HepG2 (cell line): ENCODE data around the gene MEIOC. TPM values are rescaled to one million over a fixed set of nuclear protein-coding genes. Genes with fewer than 3 reads are reported as not detected.
A peak's percentile ranks its signal among the peaks of the same experiment; 100 is the strongest.

Experiments
- ADNP ChIP-seq: sonication (generic); formaldehyde crosslinking; IDR thresholded peaks from 2 replicates; pipeline ENCODE4 v1.4.0; 2020; ENCODE audit warnings: missing genetic modification reagents
- FLYWCH1 ChIP-seq: sonication (generic); formaldehyde crosslinking; IDR thresholded peaks from 2 replicates; pipeline ENCODE4 v1.8.1; 2023; ENCODE audit warnings: mild to moderate bottlenecking, missing genetic modification reagents
- FOXO1 ChIP-seq: sonication (generic); formaldehyde crosslinking; IDR thresholded peaks from 2 replicates; pipeline ENCODE4 v1.4.0; 2020; ENCODE audit warnings: missing genetic modification reagents
- GATAD2A ChIP-seq: IDR thresholded peaks from 2 replicates; pipeline ENCODE4 v1.6.1; 2016
- IKZF5 ChIP-seq: IDR thresholded peaks from 2 replicates; pipeline ENCODE4 v1.6.1; 2018; ENCODE audit warnings: missing genetic modification reagents, mild to moderate bottlenecking, missing compliant biosample characterization
- JUNB ChIP-seq: sonication (generic); formaldehyde crosslinking; IDR thresholded peaks from 2 replicates; pipeline ENCODE4 v1.8.0; 2022; ENCODE audit warnings: missing genetic modification reagents, mild to moderate bottlenecking, borderline replicate concordance
- JUND ChIP-seq: sonication (generic); formaldehyde crosslinking; IDR thresholded peaks from 2 replicates; pipeline ENCODE4 v1.8.0; 2022; ENCODE audit warnings: mild to moderate bottlenecking, missing genetic modification reagents
- NAIF1 ChIP-seq: sonication (generic); formaldehyde crosslinking; IDR thresholded peaks from 2 replicates; pipeline ENCODE4 v1.5.0; 2020; ENCODE audit warnings: mild to moderate bottlenecking, missing genetic modification reagents, borderline replicate concordance
- NBN ChIP-seq: fragments of 450-650 bp; conservative IDR thresholded peaks from 2 replicates; pipeline ENCODE4 v1.6.1; 2017
- PPARG ChIP-seq: conservative IDR thresholded peaks from 2 replicates; pipeline ENCODE4 v1.6.1; 2016; ENCODE audit warnings: missing biosample characterization, missing genetic modification reagents
- SP140L ChIP-seq: sonication (generic); formaldehyde crosslinking; IDR thresholded peaks from 2 replicates; pipeline ENCODE4 v1.4.0; 2020; ENCODE audit warnings: missing genetic modification reagents, borderline replicate concordance
- TBX2 ChIP-seq: sonication (generic); formaldehyde crosslinking; IDR thresholded peaks from 2 replicates; pipeline ENCODE4 v1.5.0; 2020; ENCODE audit warnings: missing genetic modification reagents, mild to moderate bottlenecking, borderline replicate concordance
- XBP1 ChIP-seq: sonication (generic); formaldehyde crosslinking; IDR thresholded peaks from 2 replicates; pipeline ENCODE4 v1.5.0; 2020; ENCODE audit warnings: missing genetic modification reagents
- ZFP36 ChIP-seq: fragments of 150-350 bp; IDR thresholded peaks from 2 replicates; pipeline ENCODE4 v1.6.1; 2018; ENCODE audit warnings: borderline replicate concordance, low read length, low read depth; ENCODE audit not compliant: partially characterized antibody
- ZNF101 ChIP-seq: sonication (generic); formaldehyde crosslinking; IDR thresholded peaks from 2 replicates; pipeline ENCODE4 v1.4.0; 2020; ENCODE audit warnings: mild to moderate bottlenecking, low read depth, missing genetic modification reagents, borderline replicate concordance
- ZNF20 ChIP-seq: sonication (generic); formaldehyde crosslinking; IDR thresholded peaks from 2 replicates; pipeline ENCODE4 v1.4.0; 2020; ENCODE audit warnings: mild to moderate bottlenecking, moderate library complexity, missing genetic modification reagents
- ZNF446 ChIP-seq: sonication (generic); formaldehyde crosslinking; IDR thresholded peaks from 2 replicates; pipeline ENCODE4 v1.5.0; 2020; ENCODE audit warnings: mild to moderate bottlenecking, missing genetic modification reagents
- ZNF496 ChIP-seq: sonication (generic); formaldehyde crosslinking; IDR thresholded peaks from 2 replicates; pipeline ENCODE4 v1.8.1; 2023; ENCODE audit warnings: mild to moderate bottlenecking, moderate library complexity, missing genetic modification reagents; ENCODE audit not compliant: insufficient replicate concordance
- ZNF570 ChIP-seq: sonication (generic); formaldehyde crosslinking; IDR thresholded peaks from 2 replicates; pipeline ENCODE4 v1.4.0; 2020; ENCODE audit warnings: mild to moderate bottlenecking, missing genetic modification reagents, borderline replicate concordance
- ZNF607 ChIP-seq: sonication (generic); formaldehyde crosslinking; IDR thresholded peaks from 2 replicates; pipeline ENCODE4 v1.5.1; 2020; ENCODE audit warnings: missing genetic modification reagents, mild to moderate bottlenecking, borderline replicate concordance
- ZNF776 ChIP-seq: sonication (generic); formaldehyde crosslinking; IDR thresholded peaks from 2 replicates; pipeline ENCODE4 v1.4.0; 2020; ENCODE audit warnings: mild to moderate bottlenecking, missing genetic modification reagents
- polyA plus RNA-seq, 8 experiments: library from polyadenylated mRNA; depleted of rRNA in 3 of 8; stranded (reverse) in 7 of 8; unstranded in 1 of 8; fragments of >200 nt; fragmentation: Illumina TruSeq in 4 of 8; extraction: Trizol in 4 of 8; gene quantifications; 2 replicates each; pipeline versions ENCODE4 v1.2.1 to v1.2.3, GENCODE V29; 2011 to 2016; ENCODE audit warnings: low read depth in 4 of 8, missing spikeins in 1 of 8, mixed read lengths in 1 of 8; ENCODE audit not compliant: insufficient read depth in 1 of 8
- total RNA-seq, 5 experiments: library from RNA; depleted of rRNA; stranded (reverse); fragments of >200 nt; fragmentation: Illumina TruSeq; extraction: Trizol; gene quantifications; 2 replicates each; pipeline ENCODE4 v1.2.3, GENCODE V29; 2016; ENCODE audit warnings: low read depth in 1 of 5
- TF ChIP-seq, protein P1 (sequence below): sonication (generic); formaldehyde crosslinking; IDR thresholded peaks from 2 replicates; pipeline ENCODE4 v1.8.0; 2022; ENCODE audit warnings: mild to moderate bottlenecking, missing genetic modification reagents, borderline replicate concordance
- TF ChIP-seq, protein P2 (sequence below): sonication (generic); formaldehyde crosslinking; IDR thresholded peaks from 2 replicates; pipeline ENCODE4 v1.5.1; 2020; ENCODE audit warnings: missing genetic modification reagents, mild to moderate bottlenecking, borderline replicate concordance
- TF ChIP-seq, protein P3 (sequence below): sonication (generic); formaldehyde crosslinking; IDR thresholded peaks from 2 replicates; pipeline ENCODE4 v1.4.0; 2020; ENCODE audit warnings: mild to moderate bottlenecking, missing genetic modification reagents

Gene MEIOC
- total and polyA plus RNA-seq, 2 of the 13 experiments (the other 11 are each of a cell fraction or from before 2014, with no cell fraction given): 0.04 to 0.15 TPM

DNA sequence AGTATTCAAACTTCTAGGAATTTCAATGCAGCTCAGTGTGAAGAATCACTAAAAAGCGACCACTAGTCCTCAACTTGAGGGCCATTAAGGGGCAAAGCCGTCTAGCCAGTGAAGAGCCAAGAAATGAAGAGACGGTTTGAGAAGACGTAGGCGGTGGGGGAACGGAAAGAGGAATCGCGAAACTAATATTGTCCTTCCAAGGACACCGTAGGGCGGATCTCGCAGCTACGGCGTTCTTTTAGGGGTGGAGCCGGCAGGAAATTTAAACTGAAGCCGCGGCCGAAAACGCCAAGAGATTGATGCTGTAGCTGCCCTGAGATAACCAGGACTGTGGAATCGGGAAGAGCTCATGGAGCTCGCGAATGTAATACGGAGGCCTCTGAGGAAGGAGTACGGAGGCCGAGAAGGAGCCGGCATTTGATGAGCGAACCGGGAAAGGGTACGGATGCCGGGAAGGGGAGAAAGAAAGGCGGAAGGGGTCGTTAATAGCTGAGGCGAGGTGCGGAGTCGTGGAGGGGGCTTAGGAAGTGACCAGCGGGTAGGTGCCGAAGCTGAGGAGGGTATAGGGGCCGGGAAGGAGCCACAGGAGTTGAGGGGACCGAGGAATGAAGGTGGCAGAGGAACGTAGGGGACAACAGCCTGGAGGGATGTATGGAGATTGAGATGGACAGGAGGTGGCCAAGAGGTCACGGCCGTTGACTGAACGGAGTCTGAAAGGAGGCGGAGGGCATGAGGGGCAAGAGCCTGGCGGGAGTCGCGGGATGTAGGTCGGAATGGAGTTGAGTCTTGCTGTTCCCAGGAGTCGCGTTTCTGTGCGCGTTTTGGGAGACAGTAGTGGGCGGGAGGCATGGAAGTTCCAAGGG, 52.4 kb downstream of the MEIOC start, which contains the start of gene DBF4B (continued):
- 0 out of 2 replicates have a peak, but pooled peaks have one; percentile 46 for TF ChIP-seq ZNF20 (CRISPR knock-in tag)
- peak; percentile 50; the same call in 1 of the 2 replicates for TF ChIP-seq FOXO1
- no peak for TF ChIP-seq NAIF1 (CRISPR knock-in tag)
- TF ChIP-seq, protein P1, sequence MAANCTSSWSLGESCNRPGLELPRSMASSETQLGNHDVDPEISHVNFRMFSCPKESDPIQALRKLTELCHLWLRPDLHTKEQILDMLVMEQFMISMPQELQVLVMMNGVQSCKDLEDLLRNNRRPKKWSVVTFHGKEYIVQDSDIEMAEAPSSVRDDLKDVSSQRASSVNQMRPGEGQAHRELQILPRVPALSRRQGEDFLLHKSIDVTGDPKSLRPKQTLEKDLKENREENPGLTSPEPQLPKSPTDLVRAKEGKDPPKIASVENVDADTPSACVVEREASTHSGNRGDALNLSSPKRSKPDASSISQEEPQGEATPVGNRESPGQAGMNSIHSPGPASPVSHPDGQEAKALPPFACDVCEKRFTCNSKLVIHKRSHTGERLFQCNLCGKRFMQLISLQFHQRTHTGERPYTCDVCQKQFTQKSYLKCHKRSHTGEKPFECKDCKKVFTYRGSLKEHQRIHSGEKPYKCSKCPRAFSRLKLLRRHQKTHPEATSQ (CRISPR knock-in tag): peak; percentile 33; the same call in 1 of the 2 replicates
- peak; percentile 69 for TF ChIP-seq GATAD2A
- no peak for TF ChIP-seq ZNF446 (CRISPR knock-in tag)
- no peak for TF ChIP-seq ZNF570 (CRISPR knock-in tag)
- TF ChIP-seq FLYWCH1 (CRISPR knock-in tag): no peak
- peak; percentile 60; the same call in 1 of the 2 replicates for TF ChIP-seq JUND (CRISPR knock-in tag)
- peak; percentile 96 for TF ChIP-seq ZNF607
- TF ChIP-seq ZFP36: no peak
- no peak for TF ChIP-seq XBP1 (CRISPR knock-in tag)
- no peak for TF ChIP-seq NBN
- peak; percentile 93 for TF ChIP-seq SP140L
- no peak for TF ChIP-seq ADNP
- TF ChIP-seq ZNF101 (CRISPR knock-in tag): no peak
- peak; percentile 88 for TF ChIP-seq JUNB
- TF ChIP-seq, protein P2, sequence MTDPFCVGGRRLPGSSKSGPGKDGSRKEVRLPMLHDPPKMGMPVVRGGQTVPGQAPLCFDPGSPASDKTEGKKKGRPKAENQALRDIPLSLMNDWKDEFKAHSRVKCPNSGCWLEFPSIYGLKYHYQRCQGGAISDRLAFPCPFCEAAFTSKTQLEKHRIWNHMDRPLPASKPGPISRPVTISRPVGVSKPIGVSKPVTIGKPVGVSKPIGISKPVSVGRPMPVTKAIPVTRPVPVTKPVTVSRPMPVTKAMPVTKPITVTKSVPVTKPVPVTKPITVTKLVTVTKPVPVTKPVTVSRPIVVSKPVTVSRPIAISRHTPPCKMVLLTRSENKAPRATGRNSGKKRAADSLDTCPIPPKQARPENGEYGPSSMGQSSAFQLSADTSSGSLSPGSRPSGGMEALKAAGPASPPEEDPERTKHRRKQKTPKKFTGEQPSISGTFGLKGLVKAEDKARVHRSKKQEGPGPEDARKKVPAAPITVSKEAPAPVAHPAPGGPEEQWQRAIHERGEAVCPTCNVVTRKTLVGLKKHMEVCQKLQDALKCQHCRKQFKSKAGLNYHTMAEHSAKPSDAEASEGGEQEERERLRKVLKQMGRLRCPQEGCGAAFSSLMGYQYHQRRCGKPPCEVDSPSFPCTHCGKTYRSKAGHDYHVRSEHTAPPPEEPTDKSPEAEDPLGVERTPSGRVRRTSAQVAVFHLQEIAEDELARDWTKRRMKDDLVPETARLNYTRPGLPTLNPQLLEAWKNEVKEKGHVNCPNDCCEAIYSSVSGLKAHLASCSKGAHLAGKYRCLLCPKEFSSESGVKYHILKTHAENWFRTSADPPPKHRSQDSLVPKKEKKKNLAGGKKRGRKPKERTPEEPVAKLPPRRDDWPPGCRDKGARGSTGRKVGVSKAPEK (CRISPR knock-in tag): 0 out of 2 replicates have a peak, but pooled peaks have one; percentile 67
- TF ChIP-seq, protein P3, sequence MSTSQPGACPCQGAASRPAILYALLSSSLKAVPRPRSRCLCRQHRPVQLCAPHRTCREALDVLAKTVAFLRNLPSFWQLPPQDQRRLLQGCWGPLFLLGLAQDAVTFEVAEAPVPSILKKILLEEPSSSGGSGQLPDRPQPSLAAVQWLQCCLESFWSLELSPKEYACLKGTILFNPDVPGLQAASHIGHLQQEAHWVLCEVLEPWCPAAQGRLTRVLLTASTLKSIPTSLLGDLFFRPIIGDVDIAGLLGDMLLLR (CRISPR knock-in tag): peak; percentile 74
- no peak for TF ChIP-seq ZNF496
- TF ChIP-seq PPARG (CRISPR knock-in tag): peak; percentile 64; the same call in 1 of the 2 replicates
- TF ChIP-seq TBX2: 0 out of 2 replicates have a peak, but pooled peaks have one; percentile 66
- peak; percentile 96 for TF ChIP-seq ZNF776 (CRISPR knock-in tag)
- TF ChIP-seq IKZF5 (CRISPR knock-in tag): peak; percentile 78
